ENCODE data around the gene AK9. TPM values are rescaled to one million over a fixed set of nuclear protein-coding genes. Genes with fewer than 3 reads are reported as not detected.

Gene AK9
- total RNA-seq, 2 experiments from 2014 or later, result 3.5 to 5.2 TPM

Other genes starting within 250 kb of the AK9 start
- gene MICAL1, start 235.4 kb downstream of the AK9 start, total RNA-seq, result 10 to 100 TPM; 25.1 to 26.3 TPM
- gene ZBTB24, start 208.0 kb downstream of the AK9 start, total RNA-seq, result 10 to 100 TPM; 12.0 to 14.7 TPM
- 10 to 100 TPM; 14.4 to 17.5 TPM for gene FIG4, start 94 bp upstream of the AK9 start, total RNA-seq

Measured in activated CD4-positive, alpha-beta T cell treated with anti-CD3 and anti-CD28 coated beads for 36 hours (primary cell).